ENCODE data around the gene ZNF503.

GRCh38 chr10:75439811-75440210 is 38.2 kb upstream of the ZNF503 start:
- TF ChIP-seq HDAC2 (IDR thresholded peaks at IDR 0.05) = no peak
- TF ChIP-seq CTCF (IDR thresholded peaks at IDR 0.05) = no peak
- TF ChIP-seq RARB (CRISPR knock-in tag; IDR thresholded peaks at IDR 0.05) = no peak
- TF ChIP-seq JUN (IDR thresholded peaks at IDR 0.05) = no peak
- no peak for TF ChIP-seq POLR2A (IDR thresholded peaks at IDR 0.05; ENCODE audit: low read length)

All from A549 (cell line).